Fibroblast of lung (primary cell): ENCODE measurements around the gene DNAJC3. TPM values are rescaled to one million over a fixed set of nuclear protein-coding genes. Genes with fewer than 3 reads are reported as not detected.
"Not testable (repeated sequence)": the region's sequence is repeated elsewhere in the genome, so short reads cannot be mapped to it uniquely, and the experiment has no call there.

ENCODE experiments used
- DNase-seq, 2 donors: peaks; one replicate each; pipeline versions ENCODE4 v3.0.0 to v3.0.0-alpha.2; 2010; ENCODE audit warnings: low read depth in 2 of 2
- H2AFZ ChIP-seq: 2 replicates; pipeline ENCODE4 v1.5.1; 2012; ENCODE audit warnings: low read length, control low read depth, inconsistent platforms
- H3K27ac ChIP-seq: 2 replicates; pipeline ENCODE4 v1.5.1; 2011; ENCODE audit warnings: low read length, control low read depth; ENCODE audit not compliant: insufficient read depth
- H3K27me3 ChIP-seq: 2 replicates; pipeline ENCODE4 v1.5.1; 2011; ENCODE audit warnings: mild to moderate bottlenecking, low read length; ENCODE audit not compliant: control insufficient read depth, insufficient read depth
- H3K36me3 ChIP-seq: 2 replicates; pipeline ENCODE4 v1.5.1; 2011; ENCODE audit warnings: low read length; ENCODE audit not compliant: control insufficient read depth, insufficient read depth
- H3K4me1 ChIP-seq: 2 replicates; pipeline ENCODE4 v1.5.1; 2011; ENCODE audit warnings: low read length; ENCODE audit not compliant: control insufficient read depth, insufficient read depth; ENCODE audit errors: extremely low read depth
- H3K4me2 ChIP-seq: 2 replicates; pipeline ENCODE4 v1.5.1; 2011; ENCODE audit warnings: low read length, control low read depth; ENCODE audit not compliant: insufficient read depth; ENCODE audit errors: extremely low read depth
- H3K4me3 ChIP-seq, 4 experiments: fragments of 200-600 bp in 1 of 4; sonication (generic) in 1 of 4; replicated peaks in 1 of 4; 2 replicates each; pipeline ENCODE4 v1.5.1; 2011 to 2016; ENCODE audit warnings: low read length in 4 of 4, low read depth in 3 of 4, mild to moderate bottlenecking in 3 of 4, control low read depth in 2 of 4, inconsistent platforms in 1 of 4, mixed read lengths in 1 of 4; ENCODE audit not compliant: insufficient read depth in 1 of 4; ENCODE audit errors: control extremely low read depth in 1 of 4
- H3K79me2 ChIP-seq: 2 replicates; pipeline ENCODE4 v1.5.1; 2012; ENCODE audit warnings: mild to moderate bottlenecking, low read length, inconsistent platforms; ENCODE audit not compliant: control insufficient read depth, insufficient read depth
- H3K9ac ChIP-seq: 2 replicates; pipeline ENCODE4 v1.5.1; 2011; ENCODE audit warnings: mild to moderate bottlenecking, low read length, control low read depth; ENCODE audit not compliant: insufficient read depth
- H3K9me3 ChIP-seq: 2 replicates; pipeline ENCODE4 v1.5.1; 2012; ENCODE audit warnings: low read depth, low read length; ENCODE audit not compliant: control insufficient read depth, insufficient read depth
- H4K20me1 ChIP-seq: 2 replicates; pipeline ENCODE4 v1.5.1; 2011; ENCODE audit warnings: low read length; ENCODE audit not compliant: control insufficient read depth, insufficient read depth; ENCODE audit errors: extremely low read depth
- EZH2 ChIP-seq: IDR thresholded peaks from 2 replicates; pipeline ENCODE4 v1.5.1; 2012; ENCODE audit warnings: low read length, control low read depth, mild to moderate bottlenecking; ENCODE audit errors: missing control alignments
- polyA plus RNA-seq, 2 donors: library from polyadenylated mRNA; depleted of rRNA in 1 of 2; stranded (reverse) in 1 of 2; unstranded in 1 of 2; fragments of >200 nt; gene quantifications; 2 replicates each; pipeline ENCODE4 v1.2.1, GENCODE V29; 2011 to 2012; ENCODE audit warnings: missing spikeins in 1 of 2
- total RNA-seq: library from RNA; depleted of rRNA; stranded (reverse); fragments of >200 nt; gene quantifications from 2 replicates; pipeline ENCODE4 v1.2.1, GENCODE V29; 2014
- TF ChIP-seq, protein P1 (sequence below), 2 donors: IDR thresholded peaks in 1 of 2; conservative IDR thresholded peaks in 1 of 2; 1 replicate in 1 of 2; 2 replicates in 1 of 2; pipeline ENCODE4 v1.5.1; 2011 to 2012; ENCODE audit warnings: low read length in 2 of 2, control low read depth in 1 of 2, inconsistent platforms in 1 of 2, low read depth in 1 of 2, mild to moderate bottlenecking in 1 of 2

Gene DNAJC3
- total and polyA plus RNA-seq, 2 donors (not counting 1 experiment from before 2014, with no cell fraction given): 37.6 to 55.5 TPM

DNA sequence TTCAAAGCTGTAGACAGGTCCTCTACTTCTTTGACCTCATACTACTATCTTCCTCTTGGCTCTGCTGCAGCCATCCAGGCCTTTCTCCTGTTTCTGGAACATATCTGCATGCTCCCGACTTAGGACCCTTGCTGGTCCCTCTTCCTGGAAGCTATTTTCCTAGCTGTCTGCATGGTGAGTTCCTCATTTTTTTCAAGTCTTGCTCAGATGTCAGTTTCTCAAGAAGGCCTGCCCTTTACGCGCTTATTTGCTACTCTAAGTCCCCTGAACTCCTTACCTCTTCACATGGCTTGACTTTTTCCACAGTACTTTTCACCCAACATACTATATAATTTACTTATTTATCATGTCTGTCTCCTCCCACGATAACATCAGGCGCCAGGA, 31.4 kb downstream of the DNAJC3 start:
- Histone ChIP-seq H3K9me3 (no peaks in the 10 kb centered on the region), H3K36me3 (no peaks in the 10 kb centered on the region), H2AFZ (no peak overlapping the region), H3K9ac (no peak overlapping the region), H3K4me2 (no peak overlapping the region), H3K4me1 (no peaks in the 10 kb centered on the region), H3K79me2 (peaks cover 14% of the 10 kb centered on the region), H3K27me3 (no peaks in the 10 kb centered on the region), H4K20me1 (peaks cover 1% of the 10 kb centered on the region), H3K4me3 (no peak overlapping the region), H3K27ac (no peak overlapping the region)
- DNase-seq: no peak
- TF ChIP-seq, protein P1, sequence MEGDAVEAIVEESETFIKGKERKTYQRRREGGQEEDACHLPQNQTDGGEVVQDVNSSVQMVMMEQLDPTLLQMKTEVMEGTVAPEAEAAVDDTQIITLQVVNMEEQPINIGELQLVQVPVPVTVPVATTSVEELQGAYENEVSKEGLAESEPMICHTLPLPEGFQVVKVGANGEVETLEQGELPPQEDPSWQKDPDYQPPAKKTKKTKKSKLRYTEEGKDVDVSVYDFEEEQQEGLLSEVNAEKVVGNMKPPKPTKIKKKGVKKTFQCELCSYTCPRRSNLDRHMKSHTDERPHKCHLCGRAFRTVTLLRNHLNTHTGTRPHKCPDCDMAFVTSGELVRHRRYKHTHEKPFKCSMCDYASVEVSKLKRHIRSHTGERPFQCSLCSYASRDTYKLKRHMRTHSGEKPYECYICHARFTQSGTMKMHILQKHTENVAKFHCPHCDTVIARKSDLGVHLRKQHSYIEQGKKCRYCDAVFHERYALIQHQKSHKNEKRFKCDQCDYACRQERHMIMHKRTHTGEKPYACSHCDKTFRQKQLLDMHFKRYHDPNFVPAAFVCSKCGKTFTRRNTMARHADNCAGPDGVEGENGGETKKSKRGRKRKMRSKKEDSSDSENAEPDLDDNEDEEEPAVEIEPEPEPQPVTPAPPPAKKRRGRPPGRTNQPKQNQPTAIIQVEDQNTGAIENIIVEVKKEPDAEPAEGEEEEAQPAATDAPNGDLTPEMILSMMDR (conservative IDR thresholded peaks at IDR 0.05 in 1 of 2, IDR thresholded peaks at IDR 0.05 in 1 of 2; ENCODE audit: low read depth in 1 of 2, low read length in 2 of 2): no peak
- TF ChIP-seq EZH2: no peak

DNA sequence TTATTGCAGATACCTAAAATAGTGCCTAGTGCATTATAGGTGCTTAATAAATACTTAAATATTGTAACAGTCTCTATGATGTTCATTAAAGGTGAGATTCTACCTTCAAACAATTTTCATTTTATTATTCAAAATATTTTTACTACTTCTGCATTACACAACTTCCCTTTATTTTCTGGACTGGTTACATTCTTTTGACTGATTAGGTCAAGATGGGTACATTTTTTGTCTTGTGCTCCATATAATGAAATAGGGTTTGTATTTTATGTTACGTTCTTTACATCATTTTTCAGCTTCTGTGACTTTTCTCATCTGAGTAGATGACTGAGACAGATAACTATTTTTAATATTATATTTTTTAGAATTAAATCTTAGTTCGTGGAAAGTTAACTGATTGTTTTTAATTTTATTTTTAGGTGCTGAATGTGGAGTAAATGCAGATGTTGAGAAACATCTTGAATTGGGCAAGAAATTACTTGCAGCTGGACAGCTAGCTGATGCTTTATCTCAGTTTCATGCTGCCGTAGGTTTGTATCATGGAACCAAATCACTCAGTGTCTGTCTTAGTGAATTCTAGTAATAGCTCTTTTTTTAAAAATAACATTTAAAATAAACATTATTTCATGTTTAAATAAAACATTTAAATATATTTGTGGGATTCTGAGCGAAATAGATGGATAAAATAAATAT, 32.0 kb downstream of the DNAJC3 start:
- H3K9me3 ChIP-seq: no peaks in the 10 kb centered on the region
- H3K79me2 ChIP-seq: peaks cover 11% of the 10 kb centered on the region
- H3K9ac ChIP-seq: no peak overlapping the region
- H3K4me2 ChIP-seq: no peak overlapping the region
- H3K36me3 ChIP-seq: no peaks in the 10 kb centered on the region
- no peak overlapping the region for H2AFZ ChIP-seq
- peak in 1 of 2 donors; percentile 36 for DNase-seq
- H4K20me1 ChIP-seq: peaks cover 1% of the 10 kb centered on the region
- H3K27me3 ChIP-seq: no peaks in the 10 kb centered on the region
- no peak overlapping the region for H3K27ac ChIP-seq
- H3K4me3 ChIP-seq: no peak overlapping the region
- TF ChIP-seq, protein P1 (conservative IDR thresholded peaks at IDR 0.05 in 1 of 2, IDR thresholded peaks at IDR 0.05 in 1 of 2; ENCODE audit: low read depth in 1 of 2, low read length in 2 of 2): no peak
- TF ChIP-seq EZH2: no peak
- H3K4me1 ChIP-seq: peaks cover 5% of the 10 kb centered on the region

DNA sequence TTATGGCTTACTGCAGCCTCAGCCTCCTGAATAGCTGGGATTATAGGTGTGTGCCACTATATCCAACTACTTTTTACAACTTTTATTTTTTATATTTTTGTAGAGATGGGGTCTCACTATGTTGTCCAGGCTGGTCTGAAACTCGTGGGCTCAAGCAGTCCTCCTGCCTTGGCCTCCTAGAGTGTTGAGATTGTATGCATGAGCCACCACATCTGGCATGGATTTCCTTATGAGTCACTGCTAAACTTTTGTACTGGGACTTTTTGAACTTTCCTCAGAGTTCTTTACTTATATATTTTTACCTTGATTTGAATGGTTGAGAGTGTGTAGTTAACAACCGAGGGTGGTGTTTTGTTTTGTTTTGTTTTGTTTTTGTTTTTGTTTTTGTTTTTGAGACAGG, 33.4 kb downstream of the DNAJC3 start:
- DNase-seq: peak; percentile 66 to 73

DNA sequence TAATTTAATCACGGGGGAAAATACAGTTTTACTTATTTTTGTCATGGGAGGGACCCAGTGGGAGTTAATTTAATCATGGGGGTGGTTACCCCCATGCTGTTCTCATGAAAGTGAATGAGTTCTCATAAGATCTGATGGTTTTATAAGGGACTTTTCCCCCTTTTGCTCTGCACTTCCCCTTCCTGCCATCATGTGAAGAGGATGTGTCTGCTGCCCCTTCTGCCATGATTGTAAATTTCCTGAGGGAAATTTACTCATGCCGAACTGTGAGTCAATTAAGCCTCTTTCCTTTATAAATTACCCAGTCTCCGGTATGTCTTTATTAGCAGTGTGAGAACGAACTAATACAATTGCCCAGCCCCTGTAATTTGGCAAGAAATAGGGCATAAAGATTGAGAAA, 35.9 kb downstream of the DNAJC3 start:
- H3K36me3 ChIP-seq, H2AFZ ChIP-seq, H3K79me2 ChIP-seq, H3K27me3 ChIP-seq, H3K9me3 ChIP-seq, H3K9ac ChIP-seq, H3K4me3 ChIP-seq, H4K20me1 ChIP-seq, H3K27ac ChIP-seq, H3K4me2 ChIP-seq, DNase-seq: not testable (repeated sequence)
- peaks cover 13% of the 10 kb centered on the region for H3K4me1 ChIP-seq

More for the DNA sequence above, 33.4 kb downstream of the DNAJC3 start:
- Histone ChIP-seq H3K79me2 (peaks cover 5% of the 10 kb centered on the region), H3K9ac (no peak overlapping the region), H4K20me1 (no peaks in the 10 kb centered on the region), H3K4me3 (no peak overlapping the region), H3K4me2 (no peak overlapping the region), H3K36me3 (no peaks in the 10 kb centered on the region), H3K27me3 (no peaks in the 10 kb centered on the region), H3K9me3 (no peaks in the 10 kb centered on the region), H2AFZ (no peak overlapping the region), H3K4me1 (peaks cover 13% of the 10 kb centered on the region), H3K27ac (no peak overlapping the region)
- TF ChIP-seq, protein P1 (conservative IDR thresholded peaks at IDR 0.05 in 1 of 2, IDR thresholded peaks at IDR 0.05 in 1 of 2; ENCODE audit: low read depth in 1 of 2, low read length in 2 of 2): no peak
- no peak for TF ChIP-seq EZH2
